Measurements from ENCODE around the gene COL4A2. TPM values are rescaled to one million over a fixed set of nuclear protein-coding genes. Genes with fewer than 3 reads are reported as not detected.
A peak's percentile ranks its signal among the peaks of the same experiment; 100 is the strongest.

The COL4A2 gene
- total RNA-seq, 1 donor from 2014 or later: 1,465 TPM

DNA sequence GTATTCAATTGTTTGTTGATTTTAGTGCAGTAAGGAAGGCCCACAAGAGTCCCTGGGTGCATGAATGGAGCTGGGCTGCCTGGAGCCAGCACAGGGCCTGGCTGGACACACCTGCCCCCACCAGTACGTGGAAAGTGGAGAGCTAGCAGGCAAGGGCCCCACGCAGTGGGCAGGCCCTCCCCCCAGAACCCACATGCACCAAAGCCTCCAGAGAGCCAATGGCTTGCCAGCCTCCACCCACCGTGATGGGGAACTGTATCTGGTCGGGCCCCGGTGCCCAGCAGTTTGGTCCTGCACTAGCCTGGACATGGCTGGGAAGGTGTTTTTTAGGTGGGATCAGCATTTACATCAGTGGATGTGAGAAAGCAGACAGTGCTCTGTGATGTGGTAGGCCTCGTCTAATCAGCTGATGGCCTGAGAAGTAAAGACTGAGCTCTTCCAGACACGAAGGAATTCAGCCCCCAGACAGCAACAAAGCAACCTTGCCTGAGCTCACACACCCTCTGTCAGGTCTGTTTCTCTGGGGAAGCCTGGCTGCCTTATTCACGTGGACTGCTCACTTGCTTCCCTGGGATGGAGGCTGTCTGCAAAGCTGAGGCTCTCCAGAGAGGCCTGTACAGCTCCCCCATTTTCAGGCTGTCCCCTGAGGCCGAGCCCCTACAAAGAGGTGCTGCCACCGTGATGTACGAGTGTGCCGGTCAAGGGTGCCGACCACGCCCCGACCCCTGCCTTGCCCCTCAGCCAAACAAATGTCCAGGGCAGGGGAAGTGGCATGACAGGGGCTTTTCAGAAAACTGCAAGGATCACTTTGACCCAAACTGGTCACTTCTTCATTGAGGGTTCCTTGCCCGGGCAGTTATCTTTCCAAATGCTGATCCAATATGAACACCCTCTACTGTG lies 226.9 kb downstream of the COL4A2 start:
- no peak for DNase-seq (ENCODE audit: low read depth)

DNA sequence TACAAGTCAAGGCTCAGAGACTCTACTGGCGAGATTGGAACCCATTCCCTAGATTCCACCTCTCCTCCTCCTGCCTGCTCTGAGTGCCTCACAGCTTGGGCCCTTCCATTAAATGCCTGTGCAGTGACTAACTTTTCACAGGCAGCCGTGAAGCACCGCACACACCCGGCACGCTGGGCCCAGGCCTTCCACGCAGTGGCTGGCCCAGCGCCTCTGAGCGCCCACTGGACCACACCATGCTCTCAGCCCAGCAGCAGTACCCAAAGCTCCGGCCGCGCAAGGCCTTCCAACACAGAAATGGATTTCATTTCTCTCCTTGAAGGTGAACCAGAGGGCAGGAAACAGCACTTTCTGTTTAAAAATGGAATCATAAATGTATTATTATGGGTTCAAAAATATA lies 228.4 kb downstream of the COL4A2 start:
- no peak for DNase-seq (ENCODE audit: low read depth)

DNA sequence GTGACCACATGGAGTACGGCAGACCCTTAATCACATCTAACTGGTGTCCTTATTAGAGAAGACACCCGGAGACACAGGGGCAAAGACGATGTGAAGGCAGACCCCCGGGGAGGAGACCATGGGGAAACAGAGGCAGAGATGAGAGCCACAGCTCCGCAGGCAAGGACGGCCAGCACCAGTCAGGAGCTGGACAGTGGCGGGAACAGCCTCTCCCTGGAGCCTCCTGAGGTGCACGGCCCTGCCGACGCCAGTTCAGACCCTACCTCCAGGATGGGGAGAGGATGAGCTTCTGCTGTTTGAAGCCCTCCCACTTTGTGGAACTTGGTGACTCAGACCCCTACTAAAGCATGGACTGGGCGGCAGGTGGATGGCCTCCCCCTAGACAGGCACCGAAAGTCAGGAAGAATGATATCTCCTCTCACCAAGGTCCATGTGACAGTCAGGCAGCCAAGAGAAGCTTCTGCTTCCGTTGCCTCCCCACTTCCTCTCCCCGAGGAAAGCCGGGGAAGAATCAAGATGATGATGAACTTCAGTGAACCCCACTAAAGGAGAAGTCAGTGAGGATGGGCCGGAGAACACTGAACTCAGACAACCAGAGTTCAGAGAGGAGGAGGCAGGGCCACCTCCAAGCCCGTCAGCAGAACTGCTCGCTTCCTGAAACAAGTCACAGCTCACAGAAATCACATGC lies 229.1 kb downstream of the COL4A2 start:
- no peak for DNase-seq (ENCODE audit: low read depth)

DNA sequence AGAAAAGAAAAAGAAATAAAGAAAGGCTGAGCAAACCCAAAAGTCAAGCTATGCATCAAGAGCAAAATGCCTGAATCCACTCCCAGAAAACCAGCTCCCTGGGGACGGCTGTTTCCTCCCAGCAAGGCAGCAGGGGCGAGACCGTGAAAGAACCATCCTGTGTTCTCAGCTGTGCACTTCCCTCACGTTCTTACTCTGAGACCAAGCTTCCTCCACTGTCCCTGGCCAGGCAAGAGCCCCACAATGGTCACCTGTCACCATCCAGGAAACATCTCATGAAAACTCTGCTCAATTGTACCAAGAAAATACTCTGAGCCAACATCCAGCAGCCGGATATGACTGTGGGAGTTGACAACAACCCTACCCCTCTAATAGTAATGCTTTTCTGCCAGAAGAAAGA lies 231.5 kb downstream of the COL4A2 start:
- no peak for DNase-seq (ENCODE audit: low read depth)

DNA sequence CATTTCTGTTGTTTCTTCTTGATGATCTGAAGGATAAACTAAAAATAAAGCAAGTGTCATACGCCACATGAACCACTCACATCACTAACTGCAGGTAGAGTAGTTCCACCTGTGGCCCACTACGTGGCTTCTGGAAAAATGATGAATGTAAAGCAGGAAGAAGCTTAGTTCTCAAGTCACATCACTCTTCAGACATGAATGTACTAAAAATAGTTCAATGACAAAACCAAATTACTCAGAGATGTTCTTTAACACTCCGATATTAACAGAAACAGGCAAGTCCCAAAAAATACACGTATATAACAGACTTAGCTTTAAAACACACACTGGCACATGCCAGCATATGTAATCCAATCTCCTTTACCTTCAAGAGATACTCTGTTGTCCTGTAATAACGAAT lies 232.8 kb downstream of the COL4A2 start:
- no peak for DNase-seq (ENCODE audit: low read depth)

DNA sequence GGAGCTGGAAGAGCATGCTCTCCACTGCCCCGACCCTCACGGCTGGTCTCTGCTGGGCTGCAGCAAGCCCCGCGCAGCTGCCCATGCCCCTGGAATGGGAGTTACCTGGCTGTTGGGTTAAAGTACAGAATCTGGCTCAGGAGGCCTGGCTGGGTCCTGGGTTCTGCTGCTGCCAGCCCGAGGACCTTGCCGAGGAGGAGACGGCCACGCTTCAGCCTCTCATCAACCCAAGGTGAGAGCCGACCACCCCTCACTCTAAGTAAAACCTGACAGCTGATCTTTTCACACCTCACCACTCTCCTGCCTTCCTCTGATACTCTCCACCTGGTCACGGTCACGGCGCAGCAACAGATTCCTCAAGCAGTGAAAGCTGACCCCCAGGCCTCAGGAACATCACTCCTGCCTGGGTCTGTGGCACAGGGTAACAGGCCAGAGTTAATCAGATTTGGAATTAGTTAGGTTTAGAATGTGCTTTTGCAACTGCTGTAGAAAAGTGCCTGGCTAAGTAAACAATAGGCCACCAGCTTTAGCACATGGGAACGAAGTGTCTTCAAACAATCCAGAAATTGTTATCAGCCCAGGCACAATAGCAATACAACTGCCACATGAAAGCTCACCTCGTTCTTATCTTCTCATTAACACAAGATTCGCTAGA lies 233.9 kb downstream of the COL4A2 start:
- no peak for DNase-seq (ENCODE audit: low read depth)

DNA sequence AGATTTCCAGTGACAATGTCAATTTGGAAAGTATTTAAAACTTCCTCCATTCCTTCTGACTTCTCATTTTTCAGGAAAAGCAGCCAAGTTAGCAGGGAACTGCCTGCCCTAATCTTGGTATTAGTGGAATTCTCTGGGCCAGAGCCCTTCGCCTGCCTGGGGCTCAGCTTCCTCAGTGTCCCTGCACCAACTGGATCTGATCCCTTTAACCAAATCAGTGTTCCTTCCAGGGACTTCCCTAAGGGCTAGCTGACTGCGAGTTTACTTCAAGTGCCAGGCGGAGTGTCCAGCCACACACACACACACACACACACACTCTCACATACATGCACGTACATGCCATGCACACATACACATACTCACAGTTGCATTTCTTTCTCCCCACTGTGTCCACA lies 234.4 kb downstream of the COL4A2 start:
- DNase-seq (ENCODE audit: low read depth): no peak

DNA sequence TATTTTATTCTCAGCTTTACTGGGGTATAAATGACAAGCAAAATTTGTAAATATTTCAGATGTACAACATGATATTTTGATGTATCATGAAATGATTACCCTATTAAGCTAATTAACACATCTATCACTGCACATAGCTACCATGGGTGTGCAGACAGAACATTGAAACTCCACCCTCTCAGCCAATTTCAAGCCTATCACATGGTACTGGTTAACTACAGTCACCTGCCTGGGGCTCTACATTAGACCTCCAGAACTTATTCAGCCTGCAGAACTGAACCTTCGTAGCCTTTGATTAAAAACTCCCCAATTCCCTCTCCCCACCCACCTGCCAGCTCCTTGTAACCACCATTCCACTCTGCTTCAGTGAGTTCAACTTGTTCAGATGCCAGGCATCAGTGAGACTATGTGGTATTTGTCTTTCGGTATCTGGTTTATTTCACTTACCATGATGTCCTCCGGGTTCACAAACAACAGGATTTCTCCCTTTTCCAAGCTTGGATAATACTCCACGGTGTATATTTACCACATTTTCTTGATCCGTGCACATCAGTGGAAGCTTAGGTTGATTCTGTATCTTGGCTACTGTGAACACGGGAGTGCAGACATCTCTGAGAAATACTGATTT lies 235.2 kb downstream of the COL4A2 start:
- no peak for DNase-seq (ENCODE audit: low read depth)

DNA sequence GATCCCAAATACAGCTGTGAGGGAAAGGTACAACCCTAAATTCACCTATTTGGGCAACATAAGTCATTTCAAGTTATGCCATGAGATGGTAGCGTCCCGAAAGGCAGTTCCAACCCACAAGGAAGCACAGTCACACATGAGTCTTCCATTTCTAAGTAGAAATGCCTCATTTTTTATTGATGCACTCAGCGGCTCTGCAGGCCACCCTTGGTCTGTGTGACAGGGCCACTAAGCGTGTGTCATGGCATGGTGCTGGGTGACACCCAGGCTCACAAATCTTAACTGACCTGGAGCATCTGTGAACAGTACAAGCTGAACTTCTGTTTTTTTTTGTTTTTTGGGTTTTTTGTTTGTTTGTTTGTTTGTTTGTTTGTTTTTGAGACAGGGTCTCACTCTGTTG lies 239.3 kb downstream of the COL4A2 start:
- no peak for DNase-seq (ENCODE audit: low read depth)

DNA sequence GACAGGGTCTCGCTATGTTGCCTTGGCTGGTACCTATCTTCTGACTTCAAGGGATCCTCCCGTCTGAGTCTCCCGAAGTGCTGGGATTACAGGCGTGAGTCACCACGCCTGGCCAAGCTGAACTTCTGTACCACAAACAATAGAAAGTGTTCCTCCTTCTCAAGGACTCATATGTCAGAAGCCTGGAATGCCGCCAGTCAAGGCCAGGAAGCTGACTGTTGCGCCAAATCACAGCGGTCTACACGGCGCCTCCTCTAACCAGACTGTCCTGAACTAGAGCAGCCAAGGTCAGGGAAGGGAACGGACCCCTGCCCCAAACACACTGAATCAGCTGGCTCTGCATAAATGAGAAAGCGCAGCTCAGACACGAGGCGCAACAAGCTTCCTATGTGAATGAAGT lies 239.8 kb downstream of the COL4A2 start:
- DNase-seq (ENCODE audit: low read depth): peak; percentile 92

DNA sequence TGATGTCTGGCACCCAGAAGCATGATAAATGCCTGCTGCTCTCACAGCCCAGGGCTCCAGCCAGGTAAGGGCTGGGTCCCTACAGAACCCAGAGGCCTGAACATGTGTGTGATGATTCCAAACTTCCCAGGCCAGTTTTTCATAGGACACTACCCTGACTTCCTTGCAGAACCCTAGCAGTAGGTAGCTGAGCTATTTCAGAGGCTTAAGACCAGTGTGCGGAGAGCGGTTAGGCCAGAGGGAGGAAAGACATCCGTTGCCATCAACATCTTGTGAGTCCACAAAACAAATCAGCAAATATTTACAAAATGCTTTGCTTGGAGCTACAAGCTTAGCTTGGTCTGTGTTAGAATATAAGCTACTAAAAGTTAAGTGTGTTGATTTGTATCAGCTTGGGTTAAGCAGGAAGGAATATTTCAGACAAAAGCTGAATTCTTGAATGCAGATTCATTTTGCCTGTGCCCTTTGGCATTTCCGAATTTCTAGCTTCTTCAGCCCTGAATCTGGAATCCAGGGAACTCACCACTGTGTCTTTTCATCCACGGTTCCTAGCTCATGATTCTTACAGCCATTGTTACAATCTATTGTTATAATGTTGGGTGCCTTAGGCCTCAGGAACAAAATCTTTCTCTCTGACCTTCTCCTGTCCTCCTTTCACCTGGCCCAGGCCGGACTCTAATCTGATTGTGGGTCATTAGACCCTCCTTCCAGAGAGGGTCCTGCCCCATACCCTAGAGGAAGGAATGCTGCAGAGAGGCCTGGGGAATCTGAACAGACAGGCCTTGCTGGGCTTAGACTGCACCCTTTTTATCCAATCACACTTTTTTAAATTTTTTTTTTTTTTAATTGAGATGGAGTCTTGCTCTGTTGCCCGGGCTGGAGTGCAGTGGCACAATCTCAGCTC lies 242.1 kb downstream of the COL4A2 start:
- DNase-seq (ENCODE audit: low read depth): no peak

DNA sequence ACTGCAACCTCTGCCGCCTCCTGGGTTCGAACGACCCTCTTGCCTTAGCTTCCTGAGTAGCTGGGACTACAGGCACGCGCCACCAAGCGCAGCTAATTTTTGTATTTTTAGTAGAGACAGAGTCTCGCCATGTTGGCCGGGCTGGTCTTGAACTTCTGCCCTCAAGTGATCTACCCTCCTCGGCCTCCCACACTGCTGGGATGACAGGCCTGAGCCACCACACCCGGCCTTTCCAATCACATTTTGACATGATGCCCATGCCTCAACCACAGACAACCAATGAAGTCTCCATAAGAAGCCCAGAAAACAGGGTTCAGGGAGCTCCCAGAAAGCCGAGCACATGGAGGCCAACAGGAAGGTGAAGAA lies 242.7 kb downstream of the COL4A2 start:
- no peak for DNase-seq (ENCODE audit: low read depth)

DNA sequence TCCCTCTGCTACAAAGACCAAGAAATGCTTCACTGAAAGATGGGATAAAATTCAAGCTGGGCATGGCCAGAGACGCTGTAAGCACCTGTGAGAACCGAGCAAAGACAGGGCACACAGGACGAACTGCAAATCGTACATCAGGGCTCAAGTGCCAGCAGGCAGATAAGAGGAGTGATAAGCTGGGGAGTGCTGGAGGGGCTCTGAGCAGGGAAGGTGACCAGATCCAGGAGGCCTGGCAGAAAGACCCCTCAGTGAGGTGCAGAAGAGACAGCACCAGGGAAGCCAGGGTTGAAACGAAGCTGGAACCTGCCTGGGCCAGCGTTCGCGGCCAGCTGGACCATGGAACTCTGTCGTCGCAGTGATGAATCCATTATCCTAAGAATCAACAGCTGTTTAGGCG lies 244.2 kb downstream of the COL4A2 start:
- no peak for DNase-seq (ENCODE audit: low read depth)

DNA sequence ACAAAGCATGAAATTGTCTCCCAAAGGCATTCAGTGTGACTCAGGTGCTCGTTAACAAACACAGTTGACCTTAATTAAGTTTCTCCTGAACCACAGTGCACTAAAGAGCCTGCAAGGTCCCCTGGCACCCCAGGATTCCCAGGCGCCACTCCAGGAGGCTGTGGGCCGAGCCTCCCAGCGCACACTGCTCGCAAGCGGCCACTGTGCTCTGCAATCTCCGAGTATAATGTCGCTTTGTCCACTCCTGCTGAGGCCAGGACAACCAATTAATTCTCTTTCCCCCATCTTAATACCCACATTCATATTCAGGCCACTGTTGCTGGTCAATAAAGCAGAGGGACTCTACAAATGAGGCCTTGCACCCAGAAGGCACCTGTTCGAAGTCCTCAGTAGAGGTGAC lies 245.7 kb downstream of the COL4A2 start:
- no peak for DNase-seq (ENCODE audit: low read depth)

DNA sequence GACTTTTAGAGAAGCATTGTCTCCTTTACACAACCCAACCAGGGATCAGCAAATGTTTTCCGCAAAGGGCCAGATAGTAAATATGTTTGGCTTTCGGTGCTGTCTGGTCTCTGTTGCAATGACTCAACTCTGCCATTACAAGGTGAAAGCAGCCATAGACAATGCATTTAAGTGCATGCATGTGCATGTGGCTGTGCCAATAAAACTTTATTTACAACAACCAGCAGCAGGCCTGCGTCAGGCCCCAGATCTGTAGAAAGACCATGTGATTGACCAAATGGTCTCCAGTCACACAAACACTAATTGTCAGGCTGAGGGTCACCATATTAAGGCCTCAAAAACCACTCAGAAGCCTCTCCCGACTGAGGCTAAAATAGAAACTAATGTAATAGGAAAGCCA lies 246.3 kb downstream of the COL4A2 start:
- no peak for DNase-seq (ENCODE audit: low read depth)

DNA sequence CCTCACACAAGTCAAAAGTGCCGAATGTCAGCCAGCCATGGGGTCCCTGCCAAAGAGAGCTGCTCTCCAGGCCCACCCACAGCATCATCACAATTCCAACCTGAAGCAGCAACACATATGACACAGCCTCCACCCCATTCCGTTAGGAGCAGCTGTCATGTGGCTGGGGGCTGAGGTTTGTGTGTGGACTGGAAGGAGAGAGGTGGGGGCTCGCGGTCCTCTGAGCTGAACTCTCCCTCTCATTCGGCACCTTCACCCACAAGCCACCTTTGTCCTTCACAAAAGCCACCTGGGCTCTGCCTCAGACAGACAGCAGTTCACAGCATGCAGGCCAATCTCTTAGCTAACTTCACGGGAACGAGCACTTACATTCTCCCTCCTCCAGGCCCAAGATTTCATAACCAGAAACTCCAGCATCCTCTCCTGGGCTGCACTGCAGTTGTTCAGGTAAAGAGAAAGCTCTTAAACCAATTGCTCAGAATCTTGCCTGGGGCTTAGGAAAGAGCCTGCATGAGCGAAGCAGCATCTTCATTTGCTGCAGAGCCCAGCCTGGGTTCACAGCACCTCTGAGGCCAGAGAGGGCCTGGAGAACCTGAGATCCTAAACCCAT lies 247.2 kb downstream of the COL4A2 start:
- no peak for DNase-seq (ENCODE audit: low read depth)

DNA sequence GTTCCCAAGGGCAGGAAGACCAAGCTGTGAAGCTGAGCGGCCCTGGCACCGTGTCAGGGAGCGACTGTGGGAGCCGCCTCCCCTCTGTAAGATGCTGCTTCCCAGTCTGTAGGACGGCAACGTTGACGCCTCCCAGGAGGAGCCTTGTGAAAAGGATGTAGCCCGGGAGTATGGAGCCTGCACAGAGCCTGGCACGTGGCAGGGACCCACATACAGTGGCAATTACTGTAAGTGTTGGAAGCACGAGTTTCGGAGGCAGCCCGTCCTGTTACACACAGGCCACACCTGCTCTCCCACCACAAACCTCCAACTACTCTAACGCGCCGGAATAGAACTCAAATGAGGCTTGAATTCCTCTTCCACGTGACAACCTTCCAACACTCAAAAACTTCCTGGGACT lies 247.9 kb downstream of the COL4A2 start:
- no peak for DNase-seq (ENCODE audit: low read depth)

DNA sequence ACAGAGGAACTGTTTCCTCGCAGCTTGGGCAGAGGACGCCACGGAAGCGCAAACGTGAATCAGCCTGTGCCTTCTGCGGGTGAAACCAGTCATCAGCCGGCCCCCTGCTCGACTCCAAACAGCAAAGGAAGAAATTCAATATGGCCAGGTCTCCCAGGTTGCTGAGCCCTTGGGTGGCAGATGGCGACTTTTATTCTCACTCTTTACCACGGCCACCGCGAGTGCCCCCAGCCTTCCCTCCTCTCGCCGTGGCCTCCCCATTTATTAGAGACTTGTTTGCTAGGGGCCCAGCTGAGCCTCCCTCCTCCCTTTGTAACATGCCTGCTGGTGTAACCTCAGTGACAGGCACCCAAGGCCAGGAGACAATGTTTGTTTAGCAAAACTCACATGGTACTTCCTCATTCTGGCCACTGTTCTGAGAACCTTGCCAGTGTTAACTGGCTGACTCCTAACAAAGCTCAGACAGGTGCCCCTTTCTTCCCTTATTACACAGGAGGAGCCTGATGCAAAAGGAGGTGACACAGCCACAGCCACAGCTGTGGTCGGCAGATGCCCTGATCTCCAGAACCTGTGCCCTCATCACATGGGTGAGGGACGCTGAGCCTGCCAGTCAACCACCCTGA lies 248.6 kb downstream of the COL4A2 start:
- DNase-seq (ENCODE audit: low read depth): no peak

DNA sequence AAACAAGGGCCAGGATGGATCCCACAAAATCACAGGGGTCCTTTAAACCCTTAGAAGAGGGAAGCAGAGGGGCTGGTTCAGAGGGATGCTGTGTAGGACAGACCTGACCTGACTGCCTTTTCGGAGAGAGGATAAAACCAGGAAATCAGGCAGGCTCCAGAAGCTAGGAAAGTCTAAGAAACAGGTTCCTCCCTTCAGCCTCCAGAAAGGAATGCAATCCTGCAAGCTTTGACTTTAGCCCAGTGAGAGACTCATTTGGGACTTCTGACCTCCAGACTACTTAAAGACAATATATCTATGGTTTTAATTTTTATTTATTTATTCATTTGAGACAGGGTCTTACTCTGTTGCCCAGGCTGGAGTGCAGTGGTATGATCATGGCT lies 249.1 kb downstream of the COL4A2 start:
- no peak for DNase-seq (ENCODE audit: low read depth)

DNA sequence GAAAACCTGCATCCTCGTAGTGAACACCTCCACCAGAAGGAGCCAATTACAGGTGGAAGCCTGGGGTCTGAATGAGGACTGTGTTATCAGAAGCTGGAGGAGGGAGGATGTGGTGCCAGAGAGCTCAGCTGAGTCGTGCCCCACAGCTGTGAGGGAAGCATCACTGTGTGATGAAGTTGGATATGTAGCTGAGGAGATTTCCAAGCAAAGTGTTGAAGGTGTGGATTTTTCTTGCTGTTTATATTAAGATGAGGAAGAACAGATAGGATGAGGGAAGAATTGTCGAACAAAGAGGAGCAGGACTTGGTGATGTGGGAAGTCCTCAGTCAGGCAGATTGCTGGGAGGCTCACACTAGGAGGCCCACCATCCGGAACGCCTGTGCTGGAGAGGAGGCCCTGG lies 250.0 kb downstream of the COL4A2 start:
- DNase-seq (ENCODE audit: low read depth): no peak

Data from renal cortical epithelial cell (primary cell).